Transverse colon (tissue), 4 donors: ENCODE measurements around the gene PITPNC1. TPM values are rescaled to one million over a fixed set of nuclear protein-coding genes. Genes with fewer than 3 reads are reported as not detected.

Experiments used
- DNase-seq: peaks from one replicate; pipeline ENCODE4 v3.0.0-alpha.2; 2019
- H3K27ac ChIP-seq, 4 donors: fragments of 200-600 bp; sonication (generic); 2 replicates each; pipeline ENCODE4 v1.5.1; 2016 to 2018; ENCODE audit warnings: inconsistent platforms in 4 of 4
- H3K27me3 ChIP-seq: fragments of 200-600 bp; sonication (generic); 2 replicates; pipeline ENCODE4 v1.5.1; 2017; ENCODE audit warnings: inconsistent platforms
- H3K36me3 ChIP-seq, 4 donors: fragments of 200-600 bp; sonication (generic); 2 replicates each; pipeline ENCODE4 v1.5.1; 2017 to 2019; ENCODE audit warnings: inconsistent platforms in 4 of 4
- H3K4me1 ChIP-seq, 4 donors: fragments of 200-600 bp; sonication (generic); 2 replicates each; pipeline ENCODE4 v1.5.1; 2017 to 2020; ENCODE audit warnings: inconsistent platforms in 4 of 4
- H3K4me3 ChIP-seq, 4 donors: fragments of 200-600 bp; sonication (generic); 1 replicate in 1 of 4; 2 replicates in 3 of 4; pipeline versions ENCODE4 v1.5.1 to v1.6.1; 2017 to 2019; ENCODE audit warnings: inconsistent platforms in 4 of 4
- H3K9me3 ChIP-seq, 2 donors: fragments of 200-600 bp; sonication (generic); 2 replicates each; pipeline ENCODE4 v1.5.1; 2017 to 2019; ENCODE audit warnings: inconsistent platforms in 2 of 2
- CTCF ChIP-seq, 5 experiments: fragments of 200-600 bp in 3 of 5; fragments of 450-650 bp in 2 of 5; sonication (generic) in 3 of 5; IDR thresholded peaks; 1 replicate in 2 of 5; 2 replicates in 3 of 5; pipeline ENCODE4 v1.5.1; 2016 to 2017; ENCODE audit warnings: antibody characterized with exemption in 5 of 5, inconsistent platforms in 3 of 5, mild to moderate bottlenecking in 2 of 5, moderate library complexity in 1 of 5
- EP300 ChIP-seq: sonication (generic); formaldehyde crosslinking; IDR thresholded peaks from one replicate; pipeline ENCODE4 v1.6.1; 2017; ENCODE audit warnings: antibody characterized with exemption, low read depth
- POLR2A ChIP-seq: fragments of 450-650 bp; IDR thresholded peaks from one replicate; pipeline ENCODE4 v1.6.1; 2016; ENCODE audit warnings: antibody characterized with exemption, mild to moderate bottlenecking, moderate library complexity
- POLR2AphosphoS5 ChIP-seq, 3 donors: sonication (generic); formaldehyde crosslinking; IDR thresholded peaks; one replicate each; pipeline ENCODE4 v1.6.1; 2016; ENCODE audit warnings: antibody characterized with exemption in 3 of 3
- WGBS, 2 donors: methylation state at CpG; one replicate each; pipeline ENCODE4 v1.1.5; 2018; ENCODE audit warnings: low coverage in 1 of 2; 5-methylcytosine and 5-hydroxymethylcytosine counted together
- in situ Hi-C, 4 donors: fragments of 200-750 bp; cut with MboI; loops; one replicate each; pipeline versions ENCODE4 v1.15.0 to v1.15.1; 2017; ENCODE audit warnings: low sequenced_read_pairs in 3 of 4, low pct_ligation_motif_present in 1 of 4, low pct_unique_long_range_greater_than_20kb in 1 of 4
- intact Hi-C: fragments of 100-400 bp; cut with DNase I; formaldehyde crosslinking; loops from one replicate; pipeline ENCODE4 v1.15.1; 2023; ENCODE audit warnings: low total_unique reads
- total RNA-seq, 4 donors: library from RNA; depleted of rRNA; stranded (reverse); fragments of >200 nt; gene quantifications; one replicate each; pipeline ENCODE4 v1.1.0, GENCODE V29; 2016

Gene PITPNC1
- total RNA-seq, 4 donors from 2014 or later = 1.6 to 10.3 (median 4.0) TPM

- no peaks in the 10 kb centered on the region for H3K36me3 ChIP-seq
- H3K4me1 ChIP-seq = peaks cover 0 to 8% (median 0%) of the 10 kb centered on the region in 4 donors
- intact Hi-C loops = no loop called here
- no peaks in the 10 kb centered on the region for H3K9me3 ChIP-seq
- H3K27ac ChIP-seq = no peak overlapping the region
- no peak overlapping the region for H3K4me3 ChIP-seq
- 94 to 100% methylated on average over 5 to 7 of the region's 7 CpGs for WGBS, 2 donors
- TF ChIP-seq EP300 = no peak
- TF ChIP-seq POLR2AphosphoS5 (IDR thresholded peaks at IDR 0.05) = no peak
- H3K27me3 ChIP-seq = no peaks in the 10 kb centered on the region
- no peak for DNase-seq
- in situ Hi-C loops = no loop called here
Measured at GRCh38 chr17:67448449-67448848, 71.4 kb downstream of the PITPNC1 start.

GRCh38 chr17:67449065-67449464 is 72.0 kb downstream of the PITPNC1 start:
- TF ChIP-seq EP300 = no peak
- TF ChIP-seq CTCF (IDR thresholded peaks at IDR 0.05) = no peak
- no peak for TF ChIP-seq POLR2A
- TF ChIP-seq POLR2AphosphoS5 (IDR thresholded peaks at IDR 0.05) = no peak
- Histone ChIP-seq H3K27me3 (no peaks in the 10 kb centered on the region), H3K36me3 (no peaks in the 10 kb centered on the region), H3K27ac (no peak overlapping the region), H3K4me1 (peaks cover 0 to 7% (median 0%) of the 10 kb centered on the region in 4 donors), H3K9me3 (no peaks in the 10 kb centered on the region), H3K4me3 (no peak overlapping the region)
- DNase-seq = no peak
- WGBS, 2 donors = 79 to 96% methylated on average over 4 to 6 of the region's 6 CpGs
- intact Hi-C loops = no loop called here
- in situ Hi-C loops = no loop called here

- Histone ChIP-seq H3K9me3 (no peaks in the 10 kb centered on the region), H3K4me1 (no peaks in the 10 kb centered on the region), H3K27me3 (no peaks in the 10 kb centered on the region), H3K27ac (peak overlapping the region in 2 of 4 donors; percentile 4 to 18), H3K4me3 (no peak overlapping the region), H3K36me3 (no peaks in the 10 kb centered on the region)
- no peak for DNase-seq
- TF ChIP-seq POLR2AphosphoS5 (IDR thresholded peaks at IDR 0.05) (no peak), POLR2A (no peak), EP300 (no peak), CTCF (IDR thresholded peaks at IDR 0.05) (no peak)
- in situ Hi-C loops (no loop called here), intact Hi-C loops (no loop called here)
- WGBS, 2 donors = 85 to 89% methylated on average over 9 to 16 of the region's 16 CpGs
Measured at GRCh38 chr17:67449845-67450755, 73.0 kb downstream of the PITPNC1 start.

GRCh38 chr17:67452681-67453554 is 75.8 kb downstream of the PITPNC1 start:
- Histone ChIP-seq H3K9me3 (no peaks in the 10 kb centered on the region), H3K36me3 (no peaks in the 10 kb centered on the region), H3K4me1 (no peaks in the 10 kb centered on the region), H3K4me3 (no peak overlapping the region), H3K27me3 (no peaks in the 10 kb centered on the region), H3K27ac (peak overlapping the region; percentile 2 to 49 (median 16))
- in situ Hi-C loops (no loop called here), intact Hi-C loops (no loop called here)
- 70 to 84% methylated on average over 9 to 10 of the region's 10 CpGs for WGBS, 2 donors
- TF ChIP-seq EP300 (no peak), POLR2AphosphoS5 (IDR thresholded peaks at IDR 0.05) (peak in 1 of 3 donors; percentile 10), POLR2A (no peak)
- no peak for DNase-seq

- in situ Hi-C loops = no loop called here
- WGBS, 2 donors = 37 to 67% methylated on average over 1 of the region's 1 CpG
- H3K27me3 ChIP-seq = no peaks in the 10 kb centered on the region
Measured at GRCh38 chr17:67456103-67456502, 79.0 kb downstream of the PITPNC1 start.

More at GRCh38 chr17:67456103-67456502, 79.0 kb downstream of the PITPNC1 start:
- H3K4me3 ChIP-seq = no peak overlapping the region
- H3K9me3 ChIP-seq = no peaks in the 10 kb centered on the region
- H3K27ac ChIP-seq = no peak overlapping the region
- H3K36me3 ChIP-seq = no peaks in the 10 kb centered on the region
- intact Hi-C loops = no loop called here
- no peak for TF ChIP-seq CTCF (IDR thresholded peaks at IDR 0.05)
- H3K4me1 ChIP-seq = no peaks in the 10 kb centered on the region
- DNase-seq = no peak
